ENCODE measurements around the gene FAM118A.

DNA sequence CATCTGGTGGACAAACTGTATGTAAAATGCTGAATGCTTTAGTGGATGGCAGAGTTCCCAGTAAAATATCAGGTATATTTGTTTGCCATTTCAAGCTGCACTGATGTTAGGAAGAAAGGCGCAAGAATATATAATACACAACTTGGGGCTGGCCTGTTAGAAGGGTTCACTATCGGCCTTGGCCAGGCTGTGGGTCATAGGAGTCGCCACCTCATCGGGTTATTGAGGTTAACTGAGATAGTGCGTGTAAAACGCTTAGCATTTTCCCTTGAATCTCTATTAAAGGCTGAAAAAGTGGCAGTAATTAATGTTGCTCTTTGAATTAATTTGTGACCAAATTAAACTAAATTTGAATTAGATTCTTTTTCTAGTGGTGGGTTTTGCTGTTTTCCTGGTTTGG lies 5.1 kb downstream of the FAM118A start:
- TF ChIP-seq CTCF (IDR thresholded peaks at IDR 0.05) (no peak), POLR2A (IDR thresholded peaks at IDR 0.05) (no peak)

Data from prostate gland (tissue), 2 donors.